AG04450 (cell line): ENCODE measurements around the gene AGPAT1. TPM values are rescaled to one million over a fixed set of nuclear protein-coding genes. Genes with fewer than 3 reads are reported as not detected.

Source experiments
- CTCF ChIA-PET: fragments of 300-600, 350-600 bp; formaldehyde crosslinking; extraction: SDS; loops from one replicate; lab custom pipeline; 2022; ENCODE audit warnings: antibody characterized with exemption, inconsistent platforms; lab: Charles Lee
- POLR2A ChIA-PET: fragments of 350-600 bp; formaldehyde crosslinking; extraction: SDS; loops from one replicate; lab custom pipeline; 2021; ENCODE audit warnings: antibody characterized with exemption, inconsistent platforms; lab: Yijun Ruan, JAX
- DNase-seq: peaks from one replicate; pipeline ENCODE4 v3.0.0-alpha.2; 2011; ENCODE audit warnings: low read depth, low spot score
- H3K27ac ChIP-seq: one replicate; pipeline ENCODE4 v1.5.1; 2012; ENCODE audit warnings: low read depth, low read length, control low read depth
- H3K27me3 ChIP-seq: one replicate; pipeline ENCODE4 v1.6.0; 2012; ENCODE audit warnings: low read length; ENCODE audit not compliant: control insufficient read depth, insufficient read depth
- H3K4me3 ChIP-seq: 2 replicates; pipeline ENCODE4 v1.5.1; 2011; ENCODE audit warnings: mild to moderate bottlenecking, low read depth, low read length, control low read depth
- H3K9me3 ChIP-seq: 2 replicates; pipeline ENCODE4 v1.5.1; 2012; ENCODE audit warnings: low read length; ENCODE audit not compliant: control insufficient read depth, insufficient read depth
- CTCF ChIP-seq: IDR thresholded peaks from 2 replicates; pipeline ENCODE4 v1.5.1; 2011; ENCODE audit warnings: low read depth, low read length, control low read depth, inconsistent platforms
- polyA plus RNA-seq: library from polyadenylated mRNA; depleted of rRNA; stranded (reverse); fragments of >200 nt; gene quantifications from 2 replicates; pipeline ENCODE4 v1.2.3, GENCODE V29; 2011

The AGPAT1 gene
- polyA plus RNA-seq, 1 experiment = 97.1 TPM

- CTCF ChIA-PET = no interaction called here
- peaks cover 11% of the 10 kb centered on the region for H3K27me3 ChIP-seq
- no peak for DNase-seq
- H3K9me3 ChIP-seq = no peaks in the 10 kb centered on the region; the same call in 1 of the 2 replicates
- POLR2A ChIA-PET = no interaction called here
- H3K27ac ChIP-seq = no peak overlapping the region
- H3K4me3 ChIP-seq = no peak overlapping the region
- no peak for TF ChIP-seq CTCF
Observed at GRCh38 chr6:32200711-32201475, 25.0 kb upstream of the AGPAT1 start.

GRCh38 chr6:32198866-32199265, 23.0 kb upstream of the AGPAT1 start:
- ChIA-PET POLR2A (no interaction called here), CTCF (interaction anchor here (0.5 kb wide), 1 partner anchor 56 kb away, joined by 3 read pairs; no protein-coding TSS in a partner anchor)
- no peak for TF ChIP-seq CTCF
- no peak for DNase-seq
- Histone ChIP-seq H3K27me3 (peaks cover 6% of the 10 kb centered on the region), H3K9me3 (no peaks in the 10 kb centered on the region; the same call in 1 of the 2 replicates), H3K27ac (no peak overlapping the region), H3K4me3 (no peak overlapping the region)

GRCh38 chr6:32198345-32198696, 22.4 kb upstream of the AGPAT1 start:
- ChIA-PET POLR2A (no interaction called here), CTCF (no interaction called here)
- H3K4me3 ChIP-seq = no peak overlapping the region
- TF ChIP-seq CTCF = no peak
- no peak for DNase-seq
- H3K9me3 ChIP-seq = no peaks in the 10 kb centered on the region; the same call in 1 of the 2 replicates
- H3K27me3 ChIP-seq = peaks cover 6% of the 10 kb centered on the region
- no peak overlapping the region for H3K27ac ChIP-seq

GRCh38 chr6:32196682-32197616, 21.1 kb upstream of the AGPAT1 start:
- CTCF ChIA-PET = interaction anchor here (0.7 to 2.1 kb wide), 4 partner anchors 48 to 264 kb away, joined by 3 to 18 read pairs (median 8); partner anchors contain the start of gene ATF6B
- no peak for DNase-seq
- peaks cover 4% of the 10 kb centered on the region for H3K27me3 ChIP-seq
- no peaks in the 10 kb centered on the region; the same call in 1 of the 2 replicates for H3K9me3 ChIP-seq
- peak overlapping the region; percentile 100 for H3K27ac ChIP-seq
- POLR2A ChIA-PET = interaction anchor here (0.6 to 2.0 kb wide), 2 partner anchors 68 to 410 kb away, joined by 6 to 13 read pairs; partner anchors contain the start of genes ATF6B and FKBPL
- H3K4me3 ChIP-seq = peak overlapping the region; percentile 83
- no peak for TF ChIP-seq CTCF
